HCT116 (cell line): ENCODE data around the gene FAM151A. TPM values are rescaled to one million over a fixed set of nuclear protein-coding genes. Genes with fewer than 3 reads are reported as not detected.

Experiments
- ATAC-seq: fragments of 200-7000 bp; cut with Tn5 transposase; 2 replicates; pipeline ENCODE4 v1.9.1; 2020; ENCODE audit warnings: mild to moderate bottlenecking, moderate library complexity
- BruUV-seq: library from RNA; stranded (reverse); fragments of 400-500 nt; replicated peaks from 2 replicates; lab custom pipeline; 2021; lab: Mats Ljungman, UMichigan
- CTCF ChIA-PET: fragments of 300-600 bp; sonication (Branson Sonifier 250); formaldehyde crosslinking; loops from one replicate; lab custom pipeline; 2021; ENCODE audit warnings: antibody characterized with exemption; lab: Charles Lee
- POLR2A ChIA-PET: fragments of 300-600, 350-600 bp; sonication (Branson Sonifier 250); formaldehyde crosslinking; loops from one replicate; lab custom pipeline; 2021; ENCODE audit warnings: antibody characterized with exemption; lab: Charles Lee
- RAD21 ChIA-PET, 2 experiments: fragments of 300-600 bp; sonication (Branson Sonifier 250); formaldehyde crosslinking; loops; one replicate each; lab custom pipeline; 2023; ENCODE audit warnings: low total read pairs in 2 of 2; ENCODE audit not compliant: uncharacterized antibody in 2 of 2, unreplicated experiment in 2 of 2, low non-redundant PET in 1 of 2; lab: Charles Lee
- DNase-seq: peaks from one replicate; pipeline ENCODE4 v3.0.0-alpha.2; 2010; ENCODE audit warnings: low read depth, low spot score
- H2AFZ ChIP-seq: fragments of 200-600 bp; shearing (Covaris generic), sonication (generic); 2 replicates; pipeline ENCODE4 v1.6.1; 2017; ENCODE audit warnings: low read depth, mixed run types, mixed read lengths, antibody characterized with exemption, low read length; ENCODE audit not compliant: poor library complexity, severe bottlenecking
- H3K27ac ChIP-seq: 2 replicates; pipeline ENCODE4 v1.5.1; 2012; ENCODE audit warnings: low read depth, low read length
- H3K27me3 ChIP-seq: fragments of 200-600 bp; sonication (generic); 2 replicates; pipeline ENCODE4 v1.6.1; 2016; ENCODE audit warnings: mixed run types, low read length, mixed read lengths; ENCODE audit not compliant: insufficient read depth
- H3K36me3 ChIP-seq, 2 experiments: fragments of 200-500 bp in 1 of 2; fragments of 200-600 bp in 1 of 2; sonication (Bioruptor generic) in 1 of 2; sonication (generic) in 1 of 2; 2 replicates each; pipeline versions ENCODE4 v1.5.1 to v1.6.1; 2014 to 2016; ENCODE audit warnings: low read length in 2 of 2, inconsistent platforms in 1 of 2, mixed read lengths in 1 of 2, mixed run types in 1 of 2; ENCODE audit not compliant: insufficient read depth in 2 of 2, control insufficient read depth in 1 of 2
- H3K4me1 ChIP-seq, 2 experiments: fragments of 200-600 bp in 1 of 2; sonication (generic) in 1 of 2; 2 replicates each; pipeline versions ENCODE4 v1.5.1 to v1.6.1; 2012 to 2017; ENCODE audit warnings: low read length in 2 of 2, inconsistent platforms in 1 of 2, mild to moderate bottlenecking in 1 of 2, mixed read lengths in 1 of 2, mixed run types in 1 of 2, moderate library complexity in 1 of 2; ENCODE audit not compliant: insufficient read depth in 2 of 2, control insufficient read depth in 1 of 2
- H3K4me2 ChIP-seq: fragments of 200-600 bp; sonication (generic); 2 replicates; pipeline ENCODE4 v1.6.1; 2017; ENCODE audit warnings: mixed run types, low read length, mixed read lengths
- H3K4me3 ChIP-seq, 2 experiments: fragments of 200-600 bp in 1 of 2; sonication (generic) in 1 of 2; replicated peaks in 1 of 2; 2 replicates each; pipeline ENCODE4 v1.5.1; 2011 to 2016; ENCODE audit warnings: low read length in 2 of 2, control low read depth in 1 of 2, low read depth in 1 of 2, mild to moderate bottlenecking in 1 of 2, mixed read lengths in 1 of 2, mixed run types in 1 of 2
- H3K79me2 ChIP-seq: fragments of 200-600 bp; sonication (generic); 2 replicates; pipeline ENCODE4 v1.6.1; 2017; ENCODE audit warnings: mild to moderate bottlenecking, mixed run types, low read length, moderate library complexity, mixed read lengths; ENCODE audit not compliant: insufficient read depth
- H3K9ac ChIP-seq: fragments of 200-600 bp; sonication (generic); 2 replicates; pipeline ENCODE4 v1.6.1; 2016; ENCODE audit warnings: low read length, mixed read lengths
- H3K9me2 ChIP-seq: fragments of 200-600 bp; sonication (generic), shearing (Covaris generic); 2 replicates; pipeline ENCODE4 v1.6.1; 2017; ENCODE audit warnings: mixed run types, mild to moderate bottlenecking, moderate library complexity; ENCODE audit not compliant: insufficient read depth
- H3K9me3 ChIP-seq, 2 experiments: fragments of 200-500 bp in 1 of 2; fragments of 200-600 bp in 1 of 2; sonication (Bioruptor generic) in 1 of 2; sonication (generic) in 1 of 2; 2 replicates each; pipeline ENCODE4 v1.6.1; 2014 to 2017; ENCODE audit warnings: low read length in 2 of 2, mixed read lengths in 2 of 2, inconsistent platforms in 1 of 2, low read depth in 1 of 2, mild to moderate bottlenecking in 1 of 2, mixed run types in 1 of 2, moderate library complexity in 1 of 2; ENCODE audit not compliant: control insufficient read depth in 1 of 2, insufficient read depth in 1 of 2
- H4K20me1 ChIP-seq: fragments of 200-600 bp; sonication (generic), shearing (Covaris generic); 2 replicates; pipeline ENCODE4 v1.6.1; 2017; ENCODE audit warnings: mixed run types, mild to moderate bottlenecking, moderate library complexity; ENCODE audit not compliant: insufficient read depth
- ATF3 ChIP-seq: IDR thresholded peaks from 2 replicates; pipeline ENCODE4 v1.6.1; 2012
- CEBPB ChIP-seq: IDR thresholded peaks from 2 replicates; pipeline ENCODE4 v1.6.1; 2012; ENCODE audit warnings: low read depth
- CTCF ChIP-seq, 3 experiments: fragments of 200-600 bp in 1 of 3; sonication (generic) in 1 of 3; IDR thresholded peaks in 2 of 3; conservative IDR thresholded peaks in 1 of 3; 2 replicates each; pipeline ENCODE4 v1.5.1; 2012 to 2017; ENCODE audit warnings: low read depth in 2 of 3, low read length in 2 of 3, antibody characterized with exemption in 1 of 3, borderline replicate concordance in 1 of 3, control low read depth in 1 of 3, mild to moderate bottlenecking in 1 of 3, mixed read lengths in 1 of 3, mixed run types in 1 of 3, moderate library complexity in 1 of 3; ENCODE audit not compliant: insufficient read depth in 1 of 3
- EGR1 ChIP-seq: IDR thresholded peaks from 2 replicates; pipeline ENCODE4 v1.6.1; 2012; ENCODE audit warnings: low read depth
- EZH2 ChIP-seq: fragments of 200-600 bp; sonication (generic); IDR thresholded peaks from 2 replicates; pipeline ENCODE4 v1.6.1; 2017; ENCODE audit warnings: antibody characterized with exemption, mixed run types
- JUND ChIP-seq: IDR thresholded peaks from 2 replicates; pipeline ENCODE4 v1.6.1; 2012
- MAX ChIP-seq: IDR thresholded peaks from 2 replicates; pipeline ENCODE4 v1.6.1; 2012
- POLR2AphosphoS5 ChIP-seq: IDR thresholded peaks from 2 replicates; pipeline ENCODE4 v1.6.1; 2011; ENCODE audit warnings: mild to moderate bottlenecking, low read depth, low read length, moderate library complexity
- RAD21 ChIP-seq: IDR thresholded peaks from 2 replicates; pipeline ENCODE4 v1.6.1; 2012; ENCODE audit warnings: low read depth, mild to moderate bottlenecking
- REST ChIP-seq: IDR thresholded peaks from 2 replicates; pipeline ENCODE4 v1.6.1; 2012; ENCODE audit warnings: low read depth
- SP1 ChIP-seq: IDR thresholded peaks from 2 replicates; pipeline ENCODE4 v1.6.1; 2012; ENCODE audit warnings: low read depth
- SRF ChIP-seq: IDR thresholded peaks from 2 replicates; pipeline ENCODE4 v1.6.1; 2012; ENCODE audit warnings: low read depth
- TCF7L2 ChIP-seq: IDR thresholded peaks from 2 replicates; pipeline ENCODE4 v1.7.0; 2011; ENCODE audit warnings: borderline replicate concordance, inconsistent platforms; ENCODE audit not compliant: insufficient read depth, insufficient read length; ENCODE audit errors: extremely low read depth
- ZBTB33 ChIP-seq: IDR thresholded peaks from 2 replicates; pipeline ENCODE4 v1.6.1; 2011; ENCODE audit warnings: mild to moderate bottlenecking, low read length, moderate library complexity; ENCODE audit not compliant: insufficient replicate concordance; ENCODE audit errors: extremely low read depth
- intact Hi-C: fragments of 100-400 bp; cut with micrococcal nuclease; formaldehyde crosslinking; loops from 2 replicates; pipeline ENCODE4 v1.10.0; 2022
- total RNA-seq: library from RNA; stranded (reverse); gene quantifications from one replicate; pipeline ENCODE4 v1.2.1, GENCODE V29; 2021; ENCODE audit not compliant: unreplicated experiment

Gene FAM151A
- total RNA-seq, 1 experiment from 2014 or later = not detected

DNA sequence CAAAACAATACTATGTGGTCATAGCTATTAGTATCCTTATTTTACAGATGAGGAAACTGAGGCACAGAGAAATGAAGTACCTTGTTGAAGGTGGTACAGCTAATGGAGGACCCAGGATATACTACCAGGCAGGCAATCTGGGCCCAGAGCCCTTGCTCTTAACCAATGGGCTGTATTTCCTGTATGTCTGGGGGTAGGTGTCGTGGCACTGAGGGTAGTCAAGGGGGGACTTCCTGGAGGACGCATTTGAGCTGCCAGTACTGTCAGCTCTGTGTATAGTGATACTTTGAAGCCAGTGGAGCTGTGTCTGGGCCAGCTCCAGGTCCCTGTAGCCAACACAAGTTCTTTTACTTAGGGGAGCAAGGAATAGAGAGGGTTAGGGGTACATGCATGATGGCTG, 34.9 kb downstream of the FAM151A start:
- POLR2A ChIA-PET = no interaction called here
- no peaks in the 10 kb centered on the region for H3K79me2 ChIP-seq

More for the DNA sequence above, 34.9 kb downstream of the FAM151A start:
- ChIA-PET RAD21 (no interaction called here), CTCF (no interaction called here)
- Histone ChIP-seq H3K4me1 (no peaks in the 10 kb centered on the region; a peak in 1 of 4 replicates), H3K27me3 (no peaks in the 10 kb centered on the region), H4K20me1 (no peaks in the 10 kb centered on the region), H3K9me2 (no peaks in the 10 kb centered on the region), H3K9ac (no peak overlapping the region), H3K9me3 (no peaks in the 10 kb centered on the region), H2AFZ (no peak overlapping the region), H3K36me3 (peaks cover 0 to 7% of the 10 kb centered on the region in 2 experiments; a peak in 2 of 4 replicates), H3K27ac (no peak overlapping the region), H3K4me2 (no peak overlapping the region), H3K4me3 (no peak overlapping the region)
- no peak for ATAC-seq
- no peak for TF ChIP-seq EGR1
- TF ChIP-seq SP1 = no peak
- no peak for TF ChIP-seq JUND
- TF ChIP-seq CTCF (IDR thresholded peaks at IDR 0.05 in 2 of 3, conservative IDR thresholded peaks at IDR 0.05 in 1 of 3; ENCODE audit: borderline replicate concordance in 1 of 3, insufficient read depth in 1 of 3, low read depth in 2 of 3, low read length in 2 of 3) = no peak
- no peak for TF ChIP-seq EZH2
- TF ChIP-seq CEBPB = no peak
- TF ChIP-seq MAX = no peak
- TF ChIP-seq SRF = no peak
- TF ChIP-seq RAD21 = no peak
- no peak for TF ChIP-seq TCF7L2
- no peak for TF ChIP-seq REST
- no peak for TF ChIP-seq ZBTB33
- no peak for TF ChIP-seq POLR2AphosphoS5
- TF ChIP-seq ATF3 = no peak
- no TSS peak for BruUV-seq
- intact Hi-C loops = no loop called here
- DNase-seq = no peak
